ENCODE results near the gene KHSRP. TPM values are rescaled to one million over a fixed set of nuclear protein-coding genes. Genes with fewer than 3 reads are reported as not detected.
A peak's percentile ranks its signal among the peaks of the same experiment; 100 is the strongest.

Gene KHSRP
- total RNA-seq, 1 experiment from 2014 or later: 297 TPM

DNA sequence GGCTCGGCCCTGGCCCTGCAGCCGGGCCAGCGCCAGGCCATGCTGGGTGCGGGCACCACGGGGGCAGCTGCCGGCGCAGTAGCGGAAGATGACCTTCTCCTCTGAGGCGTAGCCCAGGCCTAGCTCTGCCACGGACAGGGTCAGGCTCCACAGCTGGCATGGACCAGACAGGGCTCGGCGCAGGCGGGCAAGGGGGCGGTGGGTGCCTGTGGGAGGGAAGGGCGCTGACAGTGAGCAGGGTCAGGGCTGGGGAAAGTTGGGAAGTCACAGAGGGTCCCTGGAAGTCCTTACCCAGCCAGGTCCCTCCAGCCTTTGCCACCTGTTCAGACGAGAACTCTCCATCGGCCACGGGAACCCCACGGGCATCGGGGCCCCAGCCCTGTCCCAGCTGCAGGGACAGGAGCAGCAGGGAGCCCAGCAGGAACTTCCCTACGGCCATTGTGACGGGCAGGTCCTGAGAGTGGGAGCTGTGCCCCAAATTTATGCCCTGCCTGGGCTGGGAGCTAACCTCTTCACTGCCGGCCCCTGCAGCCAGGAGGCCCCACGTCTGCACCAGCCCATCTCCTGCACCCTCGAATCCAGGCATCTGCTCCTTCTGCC is 49.1 kb downstream of the KHSRP start, which contains the start of gene PSPN:
TSS of gene PSPN (minus strand) at position 523 of the 600 bp plus-strand sequence. CDS start at position 439, 84 bp downstream.
- no TSS peak for BruUV-seq (replicated peaks)
- Mint-ChIP-seq H3K27ac (ENCODE audit: unreplicated experiment) (no peak within 1 kb of the TSS), H3K4me3 (ENCODE audit: low read depth, unreplicated experiment) (no peak within 1 kb of the TSS), H3K27me3 (ENCODE audit: unreplicated experiment) (no peaks in the 10 kb centered on the region), H3K36me3 (ENCODE audit: insufficient read depth, unreplicated experiment) (peaks cover 26% of the 10 kb centered on the region), H3K9me3 (ENCODE audit: low read depth, unreplicated experiment) (no peaks in the 10 kb centered on the region), H3K4me1 (ENCODE audit: low read depth, unreplicated experiment) (no peaks in the 10 kb centered on the region)
- TF ChIP-seq, protein P1, sequence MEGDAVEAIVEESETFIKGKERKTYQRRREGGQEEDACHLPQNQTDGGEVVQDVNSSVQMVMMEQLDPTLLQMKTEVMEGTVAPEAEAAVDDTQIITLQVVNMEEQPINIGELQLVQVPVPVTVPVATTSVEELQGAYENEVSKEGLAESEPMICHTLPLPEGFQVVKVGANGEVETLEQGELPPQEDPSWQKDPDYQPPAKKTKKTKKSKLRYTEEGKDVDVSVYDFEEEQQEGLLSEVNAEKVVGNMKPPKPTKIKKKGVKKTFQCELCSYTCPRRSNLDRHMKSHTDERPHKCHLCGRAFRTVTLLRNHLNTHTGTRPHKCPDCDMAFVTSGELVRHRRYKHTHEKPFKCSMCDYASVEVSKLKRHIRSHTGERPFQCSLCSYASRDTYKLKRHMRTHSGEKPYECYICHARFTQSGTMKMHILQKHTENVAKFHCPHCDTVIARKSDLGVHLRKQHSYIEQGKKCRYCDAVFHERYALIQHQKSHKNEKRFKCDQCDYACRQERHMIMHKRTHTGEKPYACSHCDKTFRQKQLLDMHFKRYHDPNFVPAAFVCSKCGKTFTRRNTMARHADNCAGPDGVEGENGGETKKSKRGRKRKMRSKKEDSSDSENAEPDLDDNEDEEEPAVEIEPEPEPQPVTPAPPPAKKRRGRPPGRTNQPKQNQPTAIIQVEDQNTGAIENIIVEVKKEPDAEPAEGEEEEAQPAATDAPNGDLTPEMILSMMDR (IDR thresholded peaks at IDR 0.05; ENCODE audit: unreplicated experiment): no peak
- intact Hi-C loops (cut with micrococcal nuclease; ENCODE audit: unreplicated experiment): no loop called here
- DNase-seq: no peak
- CTCF ChIA-PET: no interaction called here

DNA sequence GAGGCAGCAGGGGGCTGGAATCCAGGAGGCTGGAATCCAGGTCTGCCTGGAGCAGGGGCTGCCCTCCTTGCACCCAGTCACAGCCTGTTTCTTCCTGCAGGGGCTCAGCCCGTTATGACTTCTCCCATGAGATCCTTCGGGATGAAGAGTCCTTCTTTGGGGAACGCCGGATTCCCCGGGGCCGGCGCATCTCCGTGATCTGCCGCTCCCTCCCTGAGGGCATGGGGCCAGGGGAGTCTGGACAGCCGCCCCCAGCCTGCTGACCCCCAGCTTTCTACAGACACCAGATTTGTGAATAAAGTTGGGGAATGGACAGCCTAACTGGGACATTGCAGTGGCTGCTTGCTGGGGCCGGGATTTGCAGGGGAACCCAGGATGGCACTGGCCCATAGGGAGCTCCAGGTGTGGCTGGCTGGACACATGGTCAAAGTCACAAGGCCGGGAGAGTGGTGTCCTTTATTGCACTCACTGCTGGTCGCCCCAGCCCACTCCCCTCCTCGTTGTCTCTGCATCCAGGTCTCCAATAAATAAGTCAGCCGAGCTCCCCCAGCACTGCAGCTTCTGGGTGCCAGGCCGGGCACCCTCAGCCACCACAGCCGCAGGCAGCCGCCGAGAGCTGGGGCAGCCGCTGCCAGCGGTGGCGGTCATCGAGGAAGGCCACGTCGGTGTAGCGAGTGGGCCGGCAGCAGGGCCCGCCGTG is 49.8 kb downstream of the KHSRP start:
- Mint-ChIP-seq H3K4me1 (ENCODE audit: low read depth, unreplicated experiment) (no peaks in the 10 kb centered on the region), H3K9me3 (ENCODE audit: low read depth, unreplicated experiment) (no peaks in the 10 kb centered on the region), H3K4me3 (ENCODE audit: low read depth, unreplicated experiment) (no peak overlapping the region), H3K27ac (ENCODE audit: unreplicated experiment) (no peak overlapping the region), H3K27me3 (ENCODE audit: unreplicated experiment) (no peaks in the 10 kb centered on the region), H3K36me3 (ENCODE audit: insufficient read depth, unreplicated experiment) (peaks cover 28% of the 10 kb centered on the region)
- DNase-seq: no peak
- BruUV-seq (replicated peaks): no TSS peak
- CTCF ChIA-PET: no interaction called here
- TF ChIP-seq, protein P1 (IDR thresholded peaks at IDR 0.05; ENCODE audit: unreplicated experiment): no peak
- intact Hi-C loops (cut with micrococcal nuclease; ENCODE audit: unreplicated experiment): no loop called here

DNA sequence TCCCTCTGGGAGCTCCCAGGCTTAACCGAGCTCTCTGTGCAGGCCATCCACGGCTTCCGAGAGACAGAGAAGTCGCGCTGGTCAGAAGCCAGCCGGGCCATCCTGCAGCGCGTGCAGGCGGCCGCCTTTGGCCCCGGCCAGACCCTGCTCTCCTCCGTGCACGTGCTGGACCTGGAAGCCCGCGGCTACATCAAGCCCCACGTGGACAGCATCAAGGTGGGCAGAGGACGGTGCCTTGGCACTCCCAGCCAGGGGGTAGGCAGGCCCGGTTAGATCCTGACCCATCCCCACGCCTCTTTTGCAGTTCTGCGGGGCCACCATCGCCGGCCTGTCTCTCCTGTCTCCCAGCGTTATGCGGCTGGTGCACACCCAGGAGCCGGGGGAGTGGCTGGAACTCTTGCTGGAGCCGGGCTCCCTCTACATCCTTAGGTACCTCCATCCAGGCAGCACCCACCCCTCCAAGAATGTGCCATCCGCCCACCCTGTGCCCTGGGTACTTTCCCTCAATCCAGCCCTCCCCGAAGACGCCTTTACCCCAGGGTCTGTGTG is 50.4 kb downstream of the KHSRP start:
- H3K9me3 Mint-ChIP-seq (ENCODE audit: low read depth, unreplicated experiment): no peaks in the 10 kb centered on the region
- CTCF ChIA-PET: no interaction called here
- peaks cover 27% of the 10 kb centered on the region for H3K36me3 Mint-ChIP-seq (ENCODE audit: insufficient read depth, unreplicated experiment)
- no TSS peak for BruUV-seq (replicated peaks)
- peak overlapping the region; percentile 88 for H3K4me3 Mint-ChIP-seq (ENCODE audit: low read depth, unreplicated experiment)
- H3K27me3 Mint-ChIP-seq (ENCODE audit: unreplicated experiment): no peaks in the 10 kb centered on the region
- TF ChIP-seq, protein P1 (IDR thresholded peaks at IDR 0.05; ENCODE audit: unreplicated experiment): no peak
- DNase-seq: no peak
- H3K4me1 Mint-ChIP-seq (ENCODE audit: low read depth, unreplicated experiment): no peaks in the 10 kb centered on the region
- intact Hi-C loops (cut with micrococcal nuclease; ENCODE audit: unreplicated experiment): no loop called here
- no peak overlapping the region for H3K27ac Mint-ChIP-seq (ENCODE audit: unreplicated experiment)

DNA sequence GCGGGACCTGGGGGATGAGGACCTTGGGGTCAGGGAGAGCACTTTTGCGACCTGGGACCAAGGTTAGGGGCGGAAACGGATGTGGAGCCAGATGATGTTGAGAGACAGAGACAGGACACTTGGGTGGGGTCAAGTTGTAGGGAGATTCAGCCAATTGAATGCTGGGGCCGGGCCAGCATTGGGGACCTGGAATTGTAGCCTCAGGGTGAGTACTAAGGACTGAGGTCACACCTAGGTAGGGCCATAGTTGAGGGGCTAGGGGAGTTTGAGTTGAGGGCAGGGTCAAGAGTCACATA is 50.9 kb downstream of the KHSRP start:
- peaks cover 27% of the 10 kb centered on the region for H3K36me3 Mint-ChIP-seq (ENCODE audit: insufficient read depth, unreplicated experiment)
- H3K27ac Mint-ChIP-seq (ENCODE audit: unreplicated experiment): peak overlapping the region; percentile 94
- intact Hi-C loops (cut with micrococcal nuclease; ENCODE audit: unreplicated experiment): no loop called here
- H3K4me1 Mint-ChIP-seq (ENCODE audit: low read depth, unreplicated experiment): no peaks in the 10 kb centered on the region
- TF ChIP-seq, protein P1 (IDR thresholded peaks at IDR 0.05; ENCODE audit: unreplicated experiment): no peak
- H3K9me3 Mint-ChIP-seq (ENCODE audit: low read depth, unreplicated experiment): no peaks in the 10 kb centered on the region
- H3K27me3 Mint-ChIP-seq (ENCODE audit: unreplicated experiment): no peaks in the 10 kb centered on the region
- CTCF ChIA-PET: no interaction called here
- DNase-seq: no peak
- H3K4me3 Mint-ChIP-seq (ENCODE audit: low read depth, unreplicated experiment): peak overlapping the region; percentile 88
- no TSS peak for BruUV-seq (replicated peaks)
